HCT116 (cell line): ENCODE results near the gene CEP112. TPM values are rescaled to one million over a fixed set of nuclear protein-coding genes. Genes with fewer than 3 reads are reported as not detected.

Experiments
- ATAC-seq: fragments of 200-7000 bp; cut with Tn5 transposase; 2 replicates; pipeline ENCODE4 v1.9.1; 2020; ENCODE audit warnings: mild to moderate bottlenecking, moderate library complexity
- BruUV-seq: library from RNA; stranded (reverse); fragments of 400-500 nt; replicated peaks from 2 replicates; lab custom pipeline; 2021; lab: Mats Ljungman, UMichigan
- CTCF ChIA-PET: fragments of 300-600 bp; sonication (Branson Sonifier 250); formaldehyde crosslinking; loops from one replicate; lab custom pipeline; 2021; ENCODE audit warnings: antibody characterized with exemption; lab: Charles Lee
- POLR2A ChIA-PET: fragments of 300-600, 350-600 bp; sonication (Branson Sonifier 250); formaldehyde crosslinking; loops from one replicate; lab custom pipeline; 2021; ENCODE audit warnings: antibody characterized with exemption; lab: Charles Lee
- RAD21 ChIA-PET, 2 experiments: fragments of 300-600 bp; sonication (Branson Sonifier 250); formaldehyde crosslinking; loops; one replicate each; lab custom pipeline; 2023; ENCODE audit warnings: low total read pairs in 2 of 2; ENCODE audit not compliant: uncharacterized antibody in 2 of 2, unreplicated experiment in 2 of 2, low non-redundant PET in 1 of 2; lab: Charles Lee
- DNase-seq: peaks from one replicate; pipeline ENCODE4 v3.0.0-alpha.2; 2010; ENCODE audit warnings: low read depth, low spot score
- H2AFZ ChIP-seq: fragments of 200-600 bp; shearing (Covaris generic), sonication (generic); 2 replicates; pipeline ENCODE4 v1.6.1; 2017; ENCODE audit warnings: low read depth, mixed run types, mixed read lengths, antibody characterized with exemption, low read length; ENCODE audit not compliant: poor library complexity, severe bottlenecking
- H3K27ac ChIP-seq: 2 replicates; pipeline ENCODE4 v1.5.1; 2012; ENCODE audit warnings: low read depth, low read length
- H3K27me3 ChIP-seq: fragments of 200-600 bp; sonication (generic); 2 replicates; pipeline ENCODE4 v1.6.1; 2016; ENCODE audit warnings: mixed run types, low read length, mixed read lengths; ENCODE audit not compliant: insufficient read depth
- H3K36me3 ChIP-seq, 2 experiments: fragments of 200-500 bp in 1 of 2; fragments of 200-600 bp in 1 of 2; sonication (Bioruptor generic) in 1 of 2; sonication (generic) in 1 of 2; 2 replicates each; pipeline versions ENCODE4 v1.5.1 to v1.6.1; 2014 to 2016; ENCODE audit warnings: low read length in 2 of 2, inconsistent platforms in 1 of 2, mixed read lengths in 1 of 2, mixed run types in 1 of 2; ENCODE audit not compliant: insufficient read depth in 2 of 2, control insufficient read depth in 1 of 2
- H3K4me1 ChIP-seq, 2 experiments: fragments of 200-600 bp in 1 of 2; sonication (generic) in 1 of 2; 2 replicates each; pipeline versions ENCODE4 v1.5.1 to v1.6.1; 2012 to 2017; ENCODE audit warnings: low read length in 2 of 2, inconsistent platforms in 1 of 2, mild to moderate bottlenecking in 1 of 2, mixed read lengths in 1 of 2, mixed run types in 1 of 2, moderate library complexity in 1 of 2; ENCODE audit not compliant: insufficient read depth in 2 of 2, control insufficient read depth in 1 of 2
- H3K4me2 ChIP-seq: fragments of 200-600 bp; sonication (generic); 2 replicates; pipeline ENCODE4 v1.6.1; 2017; ENCODE audit warnings: mixed run types, low read length, mixed read lengths
- H3K4me3 ChIP-seq, 2 experiments: fragments of 200-600 bp in 1 of 2; sonication (generic) in 1 of 2; replicated peaks in 1 of 2; 2 replicates each; pipeline ENCODE4 v1.5.1; 2011 to 2016; ENCODE audit warnings: low read length in 2 of 2, control low read depth in 1 of 2, low read depth in 1 of 2, mild to moderate bottlenecking in 1 of 2, mixed read lengths in 1 of 2, mixed run types in 1 of 2
- H3K79me2 ChIP-seq: fragments of 200-600 bp; sonication (generic); 2 replicates; pipeline ENCODE4 v1.6.1; 2017; ENCODE audit warnings: mild to moderate bottlenecking, mixed run types, low read length, moderate library complexity, mixed read lengths; ENCODE audit not compliant: insufficient read depth
- H3K9ac ChIP-seq: fragments of 200-600 bp; sonication (generic); 2 replicates; pipeline ENCODE4 v1.6.1; 2016; ENCODE audit warnings: low read length, mixed read lengths
- H3K9me2 ChIP-seq: fragments of 200-600 bp; sonication (generic), shearing (Covaris generic); 2 replicates; pipeline ENCODE4 v1.6.1; 2017; ENCODE audit warnings: mixed run types, mild to moderate bottlenecking, moderate library complexity; ENCODE audit not compliant: insufficient read depth
- H3K9me3 ChIP-seq, 2 experiments: fragments of 200-500 bp in 1 of 2; fragments of 200-600 bp in 1 of 2; sonication (Bioruptor generic) in 1 of 2; sonication (generic) in 1 of 2; 2 replicates each; pipeline ENCODE4 v1.6.1; 2014 to 2017; ENCODE audit warnings: low read length in 2 of 2, mixed read lengths in 2 of 2, inconsistent platforms in 1 of 2, low read depth in 1 of 2, mild to moderate bottlenecking in 1 of 2, mixed run types in 1 of 2, moderate library complexity in 1 of 2; ENCODE audit not compliant: control insufficient read depth in 1 of 2, insufficient read depth in 1 of 2
- H4K20me1 ChIP-seq: fragments of 200-600 bp; sonication (generic), shearing (Covaris generic); 2 replicates; pipeline ENCODE4 v1.6.1; 2017; ENCODE audit warnings: mixed run types, mild to moderate bottlenecking, moderate library complexity; ENCODE audit not compliant: insufficient read depth
- ELF1 ChIP-seq: IDR thresholded peaks from 2 replicates; pipeline ENCODE4 v1.6.1; 2012; ENCODE audit warnings: low read depth, borderline replicate concordance
- REST ChIP-seq: IDR thresholded peaks from 2 replicates; pipeline ENCODE4 v1.6.1; 2012; ENCODE audit warnings: low read depth
- SIN3A ChIP-seq: IDR thresholded peaks from 2 replicates; pipeline ENCODE4 v1.6.1; 2012; ENCODE audit warnings: low read depth
- ZNF274 ChIP-seq: fragments of 200-500 bp; sonication (Bioruptor generic); IDR thresholded peaks from 2 replicates; pipeline ENCODE4 v1.6.1; 2014; ENCODE audit warnings: mild to moderate bottlenecking, low read depth, low read length, inconsistent platforms
- intact Hi-C: fragments of 100-400 bp; cut with micrococcal nuclease; formaldehyde crosslinking; loops from 2 replicates; pipeline ENCODE4 v1.10.0; 2022
- total RNA-seq: library from RNA; stranded (reverse); gene quantifications from one replicate; pipeline ENCODE4 v1.2.1, GENCODE V29; 2021; ENCODE audit not compliant: unreplicated experiment

CEP112 gene
- total RNA-seq, 1 experiment from 2014 or later, result 10.9 TPM

DNA sequence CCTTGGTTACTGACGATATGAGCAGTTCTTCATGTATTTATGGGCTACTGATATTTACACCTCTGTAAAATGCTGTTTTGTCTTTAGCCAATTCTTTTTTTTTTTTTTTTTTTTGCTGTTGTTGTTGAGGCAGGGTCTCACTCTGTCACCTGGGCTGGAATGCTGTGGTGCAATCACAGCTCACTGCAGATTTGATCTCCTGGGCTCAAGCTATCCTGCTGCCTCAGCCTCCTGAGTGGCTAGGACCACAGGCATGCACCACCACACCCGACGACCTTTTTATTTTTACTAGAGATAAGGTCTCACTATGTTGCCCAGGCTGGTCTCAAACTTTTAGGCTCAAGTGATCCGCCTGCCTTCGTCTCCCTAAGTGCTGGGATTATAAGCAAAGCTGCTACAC, 405.5 kb downstream of the CEP112 start:
- intact Hi-C loops, result loop anchor here (10.0 kb wide), 1 partner anchor 202 kb away; no protein-coding TSS in a partner anchor

More for the DNA sequence above, 405.5 kb downstream of the CEP112 start:
- no peaks in the 10 kb centered on the region for H3K9me2 ChIP-seq
- H2AFZ ChIP-seq, result no peak overlapping the region
- H3K9me3 ChIP-seq, result no peaks in the 10 kb centered on the region
- H3K36me3 ChIP-seq, result no peaks in the 10 kb centered on the region
- RAD21 ChIA-PET, result no interaction called here
- H3K27me3 ChIP-seq, result no peaks in the 10 kb centered on the region
- POLR2A ChIA-PET, result no interaction called here
- BruUV-seq, result no TSS peak
- H3K9ac ChIP-seq, result no peak overlapping the region
- ATAC-seq, result peak; percentile 24
- CTCF ChIA-PET, result interaction anchor here (1.0 kb wide), 1 partner anchor 9 kb away, joined by 4 read pairs; no protein-coding TSS in a partner anchor
- H4K20me1 ChIP-seq, result no peaks in the 10 kb centered on the region
- DNase-seq, result no peak
- peak overlapping the region; percentile 11; the same call in 1 of the 2 replicates for H3K4me2 ChIP-seq
- H3K27ac ChIP-seq, result no peak overlapping the region
- H3K4me1 ChIP-seq, result peaks cover 39 to 40% of the 10 kb centered on the region in 2 experiments
- no peaks in the 10 kb centered on the region for H3K79me2 ChIP-seq
- TF ChIP-seq REST, result no peak
- no peak for TF ChIP-seq ELF1
- no peak for TF ChIP-seq SIN3A
- no peak for TF ChIP-seq ZNF274
- TF ChIP-seq, all 23 proteins: peak for 0
- H3K4me3 ChIP-seq, result no peak overlapping the region
